K562 (cell line): ENCODE measurements around the gene PRXL2B. TPM values are rescaled to one million over a fixed set of nuclear protein-coding genes. Genes with fewer than 3 reads are reported as not detected.
A peak's percentile ranks its signal among the peaks of the same experiment; 100 is the strongest.

ENCODE experiments used
- CBX3 ChIP-seq, 2 experiments: IDR thresholded peaks; 1 replicate in 1 of 2; 2 replicates in 1 of 2; pipeline ENCODE4 v1.6.1; 2012; ENCODE audit warnings: inconsistent platforms in 2 of 2, low read length in 2 of 2, borderline replicate concordance in 1 of 2, control low read depth in 1 of 2
- FIP1L1 ChIP-seq: fragments of 200-400 bp; formaldehyde crosslinking; IDR thresholded peaks from 2 replicates; pipeline ENCODE4 v1.6.1; 2018; ENCODE audit warnings: mild to moderate bottlenecking, low read depth, low read length; ENCODE audit not compliant: poor library complexity, severe bottlenecking
- GABPB1 ChIP-seq: sonication (generic); formaldehyde crosslinking; IDR thresholded peaks from 2 replicates; pipeline ENCODE4 v1.8.0; 2022; ENCODE audit warnings: mild to moderate bottlenecking, missing genetic modification reagents
- HEY1 ChIP-seq: fragments of 250-450 bp; sonication (Bioruptor Pico); IDR thresholded peaks from 2 replicates; pipeline ENCODE4 v1.5.0; 2020; ENCODE audit warnings: mild to moderate bottlenecking, moderate library complexity, borderline replicate concordance
- HMGN3 ChIP-seq: IDR thresholded peaks from 2 replicates; pipeline ENCODE4 v1.6.1; 2011; ENCODE audit warnings: borderline replicate concordance, low read depth, mild to moderate bottlenecking, mixed read lengths, low read length; ENCODE audit not compliant: insufficient read length; ENCODE audit errors: extremely low read depth
- NFXL1 ChIP-seq: fragments of 450-650 bp; formaldehyde crosslinking; IDR thresholded peaks from 2 replicates; pipeline ENCODE4 v1.4.0; 2021; ENCODE audit warnings: mild to moderate bottlenecking
- NRF1 ChIP-seq, 2 experiments: fragments of 450-650 bp; IDR thresholded peaks in 1 of 2; conservative IDR thresholded peaks in 1 of 2; 2 replicates each; pipeline ENCODE4 v1.6.1; 2014; ENCODE audit warnings: mild to moderate bottlenecking in 2 of 2
- RBBP5 ChIP-seq: fragments of 200-600 bp; sonication (generic); IDR thresholded peaks from 2 replicates; pipeline ENCODE4 v1.6.1; 2012; ENCODE audit warnings: borderline replicate concordance, mild to moderate bottlenecking, low read length, control low read depth, inconsistent platforms; ENCODE audit not compliant: insufficient read depth, poor library complexity, severe bottlenecking
- REST ChIP-seq, 2 experiments: fragments of 450-650 bp; formaldehyde crosslinking in 1 of 2; IDR thresholded peaks; 2 replicates each; pipeline versions ENCODE4 v1.4.0 to v1.6.1; 2014 to 2020; ENCODE audit warnings: mild to moderate bottlenecking in 2 of 2, borderline replicate concordance in 1 of 2, low read depth in 1 of 2
- VEZF1 ChIP-seq: fragments of 200-800 bp; sonication (Bioruptor generic); IDR thresholded peaks from 2 replicates; pipeline ENCODE4 v1.6.1; 2017; ENCODE audit warnings: missing genetic modification characterization, missing compliant biosample characterization
- ZBTB1 ChIP-seq: sonication (generic); formaldehyde crosslinking; IDR thresholded peaks from 2 replicates; pipeline ENCODE4 v1.8.1; 2023; ENCODE audit warnings: missing genetic modification reagents, low read depth, mild to moderate bottlenecking, borderline replicate concordance
- ZBTB2 ChIP-seq: fragments of 450-650 bp; IDR thresholded peaks from 2 replicates; pipeline ENCODE4 v1.6.1; 2016; ENCODE audit warnings: antibody characterized with exemption
- ZNF165 ChIP-seq: fragments of 250-450 bp; sonication (Bioruptor Pico); IDR thresholded peaks from 2 replicates; pipeline ENCODE4 v1.4.0; 2020; ENCODE audit warnings: borderline replicate concordance
- polyA plus RNA-seq, 8 experiments: library from polyadenylated mRNA; depleted of rRNA in 4 of 8; stranded (reverse) in 5 of 8; unstranded in 3 of 8; fragments of >200 nt; fragmentation: Nextera tagmentation in 2 of 8; fragmentation: Illumina TruSeq in 1 of 8; extraction: Ambion mirVana in 2 of 8; extraction: Trizol in 1 of 8; gene quantifications; 2 replicates each; pipeline versions ENCODE4 v1.2.1 to v1.2.3, GENCODE V29; 2011 to 2014; ENCODE audit warnings: inconsistent platforms in 1 of 8, missing spikeins in 1 of 8
- total RNA-seq, 7 experiments: library from RNA; depleted of rRNA in 6 of 7; stranded (reverse); fragments of >200 nt in 6 of 7; fragmentation: Illumina TruSeq in 2 of 7; extraction: Trizol in 2 of 7; gene quantifications; 2 replicates each; pipeline versions ENCODE4 v1.2.1 to v1.2.3, GENCODE V29; 2011 to 2021; ENCODE audit warnings: low replicate concordance in 1 of 7

PRXL2B gene
- total and polyA plus RNA-seq, 9 of the 15 experiments (the other 6 are each of a cell fraction or from before 2014, with no cell fraction given), result 0.99 to 25.3 (median 11.8) TPM

- TF ChIP-seq RBBP5 (peak; percentile 11), GABPB1 (peak; percentile 20; the same call in 1 of the 2 replicates), CBX3 (IDR thresholded peaks at IDR 0.05; ENCODE audit: borderline replicate concordance in 1 of 2, low read length in 2 of 2) (0 out of 3 replicates have a peak, but pooled peaks of 1 of the 2 experiments have one; percentile 13), ZNF165 (CRISPR knock-in tag) (no peak), NFXL1 (CRISPR knock-in tag) (no peak), REST (IDR thresholded peaks at IDR 0.05; ENCODE audit: borderline replicate concordance) (peak; percentile 67), REST (CRISPR knock-in tag; IDR thresholded peaks at IDR 0.05; ENCODE audit: low read depth) (no peak), HEY1 (no peak), NRF1 (conservative IDR thresholded peaks at IDR 0.05 in 1 of 2, IDR thresholded peaks at IDR 0.05 in 1 of 2) (peak; percentile 10 to 51; a peak in 3 of 4 replicates), ZBTB1 (CRISPR knock-in tag) (peak; percentile 90), HMGN3 (peak; percentile 7), VEZF1 (peak; percentile 27; the same call in 1 of the 2 replicates), ZBTB2 (no peak), FIP1L1 (peak; percentile 68)
Measured at GRCh38 chr1:2543543-2544092, 43.0 kb upstream of the PRXL2B start (continued).
